ENCODE measurements around the gene MUC20.

DNA sequence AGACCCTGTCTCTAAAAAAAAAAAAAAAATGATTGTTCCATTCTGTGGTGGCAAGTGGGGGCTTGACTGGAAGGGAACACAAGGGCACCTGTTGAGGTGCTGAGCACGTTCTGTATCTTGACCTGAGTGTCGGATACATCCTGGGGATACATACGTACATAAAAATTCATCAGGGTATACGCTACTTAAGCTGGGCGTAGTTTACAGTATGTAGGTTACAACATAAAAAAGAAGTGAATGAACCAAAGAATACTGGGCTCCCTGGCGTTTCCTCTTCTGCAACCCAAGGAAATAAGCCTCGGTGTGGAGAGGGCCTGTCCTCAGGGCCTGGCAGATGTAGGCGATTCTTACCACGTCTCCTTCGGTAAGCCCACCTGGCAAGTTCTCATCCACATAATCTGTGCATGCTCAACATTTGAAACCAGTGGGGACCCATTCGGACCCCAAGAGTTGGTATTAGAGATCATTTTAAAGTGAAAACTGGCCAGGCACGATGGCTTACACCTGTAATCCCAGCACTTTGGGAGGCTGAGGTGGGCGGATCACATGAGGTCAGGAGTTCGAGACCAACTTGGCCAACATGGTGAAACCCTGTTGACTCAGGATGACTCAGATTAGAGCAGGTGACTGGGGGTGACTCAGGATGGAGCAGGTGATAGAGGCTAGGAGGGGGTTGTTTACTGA lies 5.1 kb upstream of the MUC20 start:
- TF ChIP-seq, protein P1, sequence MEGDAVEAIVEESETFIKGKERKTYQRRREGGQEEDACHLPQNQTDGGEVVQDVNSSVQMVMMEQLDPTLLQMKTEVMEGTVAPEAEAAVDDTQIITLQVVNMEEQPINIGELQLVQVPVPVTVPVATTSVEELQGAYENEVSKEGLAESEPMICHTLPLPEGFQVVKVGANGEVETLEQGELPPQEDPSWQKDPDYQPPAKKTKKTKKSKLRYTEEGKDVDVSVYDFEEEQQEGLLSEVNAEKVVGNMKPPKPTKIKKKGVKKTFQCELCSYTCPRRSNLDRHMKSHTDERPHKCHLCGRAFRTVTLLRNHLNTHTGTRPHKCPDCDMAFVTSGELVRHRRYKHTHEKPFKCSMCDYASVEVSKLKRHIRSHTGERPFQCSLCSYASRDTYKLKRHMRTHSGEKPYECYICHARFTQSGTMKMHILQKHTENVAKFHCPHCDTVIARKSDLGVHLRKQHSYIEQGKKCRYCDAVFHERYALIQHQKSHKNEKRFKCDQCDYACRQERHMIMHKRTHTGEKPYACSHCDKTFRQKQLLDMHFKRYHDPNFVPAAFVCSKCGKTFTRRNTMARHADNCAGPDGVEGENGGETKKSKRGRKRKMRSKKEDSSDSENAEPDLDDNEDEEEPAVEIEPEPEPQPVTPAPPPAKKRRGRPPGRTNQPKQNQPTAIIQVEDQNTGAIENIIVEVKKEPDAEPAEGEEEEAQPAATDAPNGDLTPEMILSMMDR (conservative IDR thresholded peaks at IDR 0.05; ENCODE audit: low read depth in 2 of 2) = no peak
- no peak for TF ChIP-seq POLR2AphosphoS5 (IDR thresholded peaks at IDR 0.05; ENCODE audit: low read depth)
- no peak for TF ChIP-seq JUNB (IDR thresholded peaks at IDR 0.05; ENCODE audit: unreplicated experiment)
- TF ChIP-seq CREB1 (CRISPR knock-in tag; IDR thresholded peaks at IDR 0.05; ENCODE audit: low read depth) = no peak
- TF ChIP-seq EZH2 (IDR thresholded peaks at IDR 0.05; ENCODE audit: low read depth, unreplicated experiment) = no peak
- TF ChIP-seq ZNF331 (CRISPR knock-in tag; IDR thresholded peaks at IDR 0.05; ENCODE audit: low read depth) = no peak
- no peak for TF ChIP-seq REST (IDR thresholded peaks at IDR 0.05; ENCODE audit: unreplicated experiment)
- no peak for TF ChIP-seq STAT1 (IDR thresholded peaks at IDR 0.05; ENCODE audit: unreplicated experiment)
- no peak for TF ChIP-seq EZH2phosphoT487 (IDR thresholded peaks at IDR 0.05; ENCODE audit: unreplicated experiment)
- TF ChIP-seq, protein P2, sequence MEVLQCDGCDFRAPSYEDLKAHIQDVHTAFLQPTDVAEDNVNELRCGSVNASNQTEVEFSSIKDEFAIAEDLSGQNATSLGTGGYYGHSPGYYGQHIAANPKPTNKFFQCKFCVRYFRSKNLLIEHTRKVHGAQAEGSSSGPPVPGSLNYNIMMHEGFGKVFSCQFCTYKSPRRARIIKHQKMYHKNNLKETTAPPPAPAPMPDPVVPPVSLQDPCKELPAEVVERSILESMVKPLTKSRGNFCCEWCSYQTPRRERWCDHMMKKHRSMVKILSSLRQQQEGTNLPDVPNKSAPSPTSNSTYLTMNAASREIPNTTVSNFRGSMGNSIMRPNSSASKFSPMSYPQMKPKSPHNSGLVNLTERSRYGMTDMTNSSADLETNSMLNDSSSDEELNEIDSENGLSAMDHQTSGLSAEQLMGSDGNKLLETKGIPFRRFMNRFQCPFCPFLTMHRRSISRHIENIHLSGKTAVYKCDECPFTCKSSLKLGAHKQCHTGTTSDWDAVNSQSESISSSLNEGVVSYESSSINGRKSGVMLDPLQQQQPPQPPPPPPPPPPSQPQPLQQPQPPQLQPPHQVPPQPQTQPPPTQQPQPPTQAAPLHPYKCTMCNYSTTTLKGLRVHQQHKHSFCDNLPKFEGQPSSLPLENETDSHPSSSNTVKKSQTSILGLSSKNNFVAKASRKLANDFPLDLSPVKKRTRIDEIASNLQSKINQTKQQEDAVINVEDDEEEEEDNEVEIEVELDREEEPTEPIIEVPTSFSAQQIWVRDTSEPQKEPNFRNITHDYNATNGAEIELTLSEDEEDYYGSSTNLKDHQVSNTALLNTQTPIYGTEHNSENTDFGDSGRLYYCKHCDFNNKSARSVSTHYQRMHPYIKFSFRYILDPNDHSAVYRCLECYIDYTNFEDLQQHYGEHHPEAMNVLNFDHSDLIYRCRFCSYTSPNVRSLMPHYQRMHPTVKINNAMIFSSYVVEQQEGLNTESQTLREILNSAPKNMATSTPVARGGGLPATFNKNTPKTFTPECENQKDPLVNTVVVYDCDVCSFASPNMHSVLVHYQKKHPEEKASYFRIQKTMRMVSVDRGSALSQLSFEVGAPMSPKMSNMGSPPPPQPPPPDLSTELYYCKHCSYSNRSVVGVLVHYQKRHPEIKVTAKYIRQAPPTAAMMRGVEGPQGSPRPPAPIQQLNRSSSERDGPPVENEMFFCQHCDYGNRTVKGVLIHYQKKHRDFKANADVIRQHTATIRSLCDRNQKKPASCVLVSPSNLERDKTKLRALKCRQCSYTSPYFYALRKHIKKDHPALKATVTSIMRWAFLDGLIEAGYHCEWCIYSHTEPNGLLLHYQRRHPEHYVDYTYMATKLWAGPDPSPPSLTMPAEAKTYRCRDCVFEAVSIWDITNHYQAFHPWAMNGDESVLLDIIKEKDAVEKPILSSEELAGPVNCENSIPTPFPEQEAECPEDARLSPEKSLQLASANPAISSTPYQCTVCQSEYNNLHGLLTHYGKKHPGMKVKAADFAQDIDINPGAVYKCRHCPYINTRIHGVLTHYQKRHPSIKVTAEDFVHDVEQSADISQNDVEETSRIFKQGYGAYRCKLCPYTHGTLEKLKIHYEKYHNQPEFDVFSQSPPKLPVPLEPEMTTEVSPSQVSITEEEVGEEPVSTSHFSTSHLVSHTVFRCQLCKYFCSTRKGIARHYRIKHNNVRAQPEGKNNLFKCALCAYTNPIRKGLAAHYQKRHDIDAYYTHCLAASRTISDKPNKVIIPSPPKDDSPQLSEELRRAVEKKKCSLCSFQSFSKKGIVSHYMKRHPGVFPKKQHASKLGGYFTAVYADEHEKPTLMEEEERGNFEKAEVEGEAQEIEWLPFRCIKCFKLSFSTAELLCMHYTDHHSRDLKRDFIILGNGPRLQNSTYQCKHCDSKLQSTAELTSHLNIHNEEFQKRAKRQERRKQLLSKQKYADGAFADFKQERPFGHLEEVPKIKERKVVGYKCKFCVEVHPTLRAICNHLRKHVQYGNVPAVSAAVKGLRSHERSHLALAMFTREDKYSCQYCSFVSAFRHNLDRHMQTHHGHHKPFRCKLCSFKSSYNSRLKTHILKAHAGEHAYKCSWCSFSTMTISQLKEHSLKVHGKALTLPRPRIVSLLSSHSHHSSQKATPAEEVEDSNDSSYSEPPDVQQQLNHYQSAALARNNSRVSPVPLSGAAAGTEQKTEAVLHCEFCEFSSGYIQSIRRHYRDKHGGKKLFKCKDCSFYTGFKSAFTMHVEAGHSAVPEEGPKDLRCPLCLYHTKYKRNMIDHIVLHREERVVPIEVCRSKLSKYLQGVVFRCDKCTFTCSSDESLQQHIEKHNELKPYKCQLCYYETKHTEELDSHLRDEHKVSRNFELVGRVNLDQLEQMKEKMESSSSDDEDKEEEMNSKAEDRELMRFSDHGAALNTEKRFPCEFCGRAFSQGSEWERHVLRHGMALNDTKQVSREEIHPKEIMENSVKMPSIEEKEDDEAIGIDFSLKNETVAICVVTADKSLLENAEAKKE (CRISPR knock-in tag; IDR thresholded peaks at IDR 0.05) = no peak
- TF ChIP-seq NANOG (IDR thresholded peaks at IDR 0.05; ENCODE audit: borderline replicate concordance) = no peak
